ENCODE results near the gene PDLIM7. TPM values are rescaled to one million over a fixed set of nuclear protein-coding genes. Genes with fewer than 3 reads are reported as not detected.

PDLIM7 gene
- total and polyA plus RNA-seq, 2 of the 4 experiments (the other 2 are of a cell fraction), result 70.4 to 534 TPM

- no peak overlapping the region for H3K18ac ChIP-seq (ENCODE audit: low read depth, low read length)
- no peak overlapping the region for H2BK15ac ChIP-seq (ENCODE audit: low read depth, low read length)
- POLR2A ChIA-PET (ENCODE audit: unreplicated experiment), result interaction anchor here (1.0 kb wide), 1 partner anchor 16 kb away, joined by 3 read pairs; no protein-coding TSS in a partner anchor
- dilution Hi-C loops (cut with HindIII; ENCODE audit: low sequenced_read_pairs, unreplicated experiment), result no loop called here
- peaks cover 9% of the 10 kb centered on the region; the same call in 1 of the 2 replicates for H3K9me1 ChIP-seq (ENCODE audit: insufficient read depth, low read length)
- CTCF ChIA-PET, result no interaction called here
- BruUV-seq (replicated peaks), result no TSS peak
- no peak overlapping the region for H3K56ac ChIP-seq (ENCODE audit: extremely low read depth, insufficient read depth, low read length)
- no peak overlapping the region for H4K8ac ChIP-seq (ENCODE audit: low read depth in 2 of 2, low read length in 2 of 2)
- H3K4me1 ChIP-seq (ENCODE audit: control insufficient read depth, insufficient read depth, low read length), result peaks cover 22% of the 10 kb centered on the region
- no peak overlapping the region for H3K4ac ChIP-seq (ENCODE audit: low read depth, low read length)
- TF ChIP-seq MAZ (IDR thresholded peaks at IDR 0.05; ENCODE audit: borderline replicate concordance, low read depth, low read length) (no peak), MXI1 (IDR thresholded peaks at IDR 0.05; ENCODE audit: borderline replicate concordance, low read depth, low read length) (no peak), MAFK (IDR thresholded peaks at IDR 0.05; ENCODE audit: low read depth, low read length) (no peak), BHLHE40 (IDR thresholded peaks at IDR 0.05; ENCODE audit: low read depth, low read length) (no peak), RCOR1 (IDR thresholded peaks at IDR 0.05; ENCODE audit: insufficient replicate concordance, low read length) (no peak), RFX5 (IDR thresholded peaks at IDR 0.05; ENCODE audit: low read depth, low read length) (no peak), SMC3 (IDR thresholded peaks at IDR 0.05; ENCODE audit: low read depth, low read length) (no peak), CTCF (conservative IDR thresholded peaks at IDR 0.05; ENCODE audit: low read depth, low read length) (no peak), ELK1 (IDR thresholded peaks at IDR 0.05; ENCODE audit: borderline replicate concordance, low read depth, low read length) (no peak), USF2 (IDR thresholded peaks at IDR 0.05; ENCODE audit: low read depth, low read length) (no peak; the same call in 1 of the 2 replicates)
- no peak overlapping the region for H3K9ac ChIP-seq (ENCODE audit: low read depth, low read length)
- H4K20me1 ChIP-seq (ENCODE audit: insufficient read depth, low read length), result peaks cover 46% of the 10 kb centered on the region
- no peak overlapping the region for H4K91ac ChIP-seq (ENCODE audit: insufficient read depth, low read depth, low read length)
- H2BK120ac ChIP-seq (ENCODE audit: low read depth, low read length), result no peak overlapping the region
- peak; percentile 68 for DNase-seq
- in situ Hi-C loops (cut with MboI; ENCODE audit: low sequenced_read_pairs), result no loop called here
- ATAC-seq (ENCODE audit: low read depth), result peak; percentile 2; the same call in 1 of the 2 replicates
- no peak overlapping the region for H2BK5ac ChIP-seq (ENCODE audit: low read depth, low read length, poor library complexity, severe bottlenecking)
- H3K4me3 ChIP-seq (ENCODE audit: insufficient read depth, low read depth, low read length), result no peak overlapping the region
- no peak overlapping the region for H3K23ac ChIP-seq (ENCODE audit: low read depth, low read length)
- H2AK5ac ChIP-seq (ENCODE audit: low read depth, low read length), result 0 out of 2 replicates have a peak overlapping the region, but pooled peaks have one; percentile 8
- H3K9me3 ChIP-seq (ENCODE audit: control insufficient read depth, insufficient read depth, low read length), result no peaks in the 10 kb centered on the region
- peaks cover 20% of the 10 kb centered on the region for H3K36me3 ChIP-seq (ENCODE audit: control insufficient read depth, insufficient read depth, low read length)
- H2AFZ ChIP-seq (replicated peaks; ENCODE audit: low read length, poor library complexity), result peak overlapping the region; percentile 18
- H3K27ac ChIP-seq (ENCODE audit: insufficient read depth, low read length), result no peak overlapping the region
- H3K27me3 ChIP-seq (ENCODE audit: control insufficient read depth, insufficient read depth, low read length), result no peaks in the 10 kb centered on the region
- no peak overlapping the region for H3K4me2 ChIP-seq (ENCODE audit: low read depth, low read length)
- intact Hi-C loops (cut with micrococcal nuclease), result no loop called here
- H2BK20ac ChIP-seq (ENCODE audit: low read depth, low read length), result no peak overlapping the region
- WGBS, 2 experiments (ENCODE audit: extremely low coverage in 2 of 2, insufficient read length in 1 of 2), result no CpG with 5 or more reads among the region's 18 CpGs
- no peak overlapping the region for H4K5ac ChIP-seq (ENCODE audit: low read depth, low read length)
- H3K14ac ChIP-seq (replicated peaks; ENCODE audit: low read depth, low read length), result no peak overlapping the region
- H3K79me1 ChIP-seq (ENCODE audit: low read depth in 1 of 2, low read length in 2 of 2), result peaks cover 0 to 16% of the 10 kb centered on the region in 2 experiments; a peak in 2 of 4 replicates
- no peak overlapping the region for H2AK9ac ChIP-seq (replicated peaks; ENCODE audit: low read depth, low read length, poor library complexity)
These were observed 20.7 kb downstream of the PDLIM7 start for GRCh38 chr5:177476531-177477233.

Measured in IMR-90 (cell line).